Bronchial epithelial cell (primary cell): ENCODE data around the gene TSPAN13. TPM values are rescaled to one million over a fixed set of nuclear protein-coding genes. Genes with fewer than 3 reads are reported as not detected.

Source experiments
- DNase-seq: peaks from one replicate; pipeline ENCODE4 v3.0.0-alpha.2; 2010; ENCODE audit warnings: low read depth
- FAIRE-seq: peaks from 2 replicates; lab custom pipeline; 2011; peaks lifted over from hg19 to GRCh38; lab: Jason Lieb, UNC
- H3K27me3 ChIP-seq: 2 replicates; pipeline ENCODE4 v1.5.1; 2011; ENCODE audit warnings: low read length; ENCODE audit not compliant: control insufficient read depth, insufficient read depth
- H3K36me3 ChIP-seq: 2 replicates; pipeline ENCODE4 v1.5.1; 2011; ENCODE audit warnings: low read length; ENCODE audit not compliant: control insufficient read depth, insufficient read depth
- H3K4me3 ChIP-seq: 2 replicates; pipeline ENCODE4 v1.5.1; 2011; ENCODE audit warnings: mild to moderate bottlenecking, low read depth, low read length, control low read depth
- total RNA-seq: library from RNA; depleted of rRNA; stranded (reverse); fragments of >200 nt; gene quantifications from 2 replicates; pipeline ENCODE4 v1.2.1, GENCODE V29; 2014
- TF ChIP-seq, protein P1 (sequence below): IDR thresholded peaks from 2 replicates; pipeline ENCODE4 v1.5.1; 2011; ENCODE audit warnings: mild to moderate bottlenecking, moderate library complexity, low read length, control low read depth, inconsistent platforms; ENCODE audit not compliant: insufficient read depth, severe bottlenecking

TSPAN13 gene
- 32.6 and 41.6 TPM in 2 replicates for total RNA-seq

- H3K36me3 ChIP-seq: no peaks in the 10 kb centered on the region
- FAIRE-seq (no peak), DNase-seq (peak; percentile 94)
- TF ChIP-seq, protein P1, sequence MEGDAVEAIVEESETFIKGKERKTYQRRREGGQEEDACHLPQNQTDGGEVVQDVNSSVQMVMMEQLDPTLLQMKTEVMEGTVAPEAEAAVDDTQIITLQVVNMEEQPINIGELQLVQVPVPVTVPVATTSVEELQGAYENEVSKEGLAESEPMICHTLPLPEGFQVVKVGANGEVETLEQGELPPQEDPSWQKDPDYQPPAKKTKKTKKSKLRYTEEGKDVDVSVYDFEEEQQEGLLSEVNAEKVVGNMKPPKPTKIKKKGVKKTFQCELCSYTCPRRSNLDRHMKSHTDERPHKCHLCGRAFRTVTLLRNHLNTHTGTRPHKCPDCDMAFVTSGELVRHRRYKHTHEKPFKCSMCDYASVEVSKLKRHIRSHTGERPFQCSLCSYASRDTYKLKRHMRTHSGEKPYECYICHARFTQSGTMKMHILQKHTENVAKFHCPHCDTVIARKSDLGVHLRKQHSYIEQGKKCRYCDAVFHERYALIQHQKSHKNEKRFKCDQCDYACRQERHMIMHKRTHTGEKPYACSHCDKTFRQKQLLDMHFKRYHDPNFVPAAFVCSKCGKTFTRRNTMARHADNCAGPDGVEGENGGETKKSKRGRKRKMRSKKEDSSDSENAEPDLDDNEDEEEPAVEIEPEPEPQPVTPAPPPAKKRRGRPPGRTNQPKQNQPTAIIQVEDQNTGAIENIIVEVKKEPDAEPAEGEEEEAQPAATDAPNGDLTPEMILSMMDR: no peak
- no peaks in the 10 kb centered on the region for H3K27me3 ChIP-seq
- H3K4me3 ChIP-seq: peak within 1 kb of the TSS; percentile 89
Measured at GRCh38 chr7:16753102-16753931, at the start of gene TSPAN13. Gene TSPAN13, plus strand, starts transcription at chr7:16753755. Its CDS starts 213 bp downstream, at chr7:16753968.

DNA sequence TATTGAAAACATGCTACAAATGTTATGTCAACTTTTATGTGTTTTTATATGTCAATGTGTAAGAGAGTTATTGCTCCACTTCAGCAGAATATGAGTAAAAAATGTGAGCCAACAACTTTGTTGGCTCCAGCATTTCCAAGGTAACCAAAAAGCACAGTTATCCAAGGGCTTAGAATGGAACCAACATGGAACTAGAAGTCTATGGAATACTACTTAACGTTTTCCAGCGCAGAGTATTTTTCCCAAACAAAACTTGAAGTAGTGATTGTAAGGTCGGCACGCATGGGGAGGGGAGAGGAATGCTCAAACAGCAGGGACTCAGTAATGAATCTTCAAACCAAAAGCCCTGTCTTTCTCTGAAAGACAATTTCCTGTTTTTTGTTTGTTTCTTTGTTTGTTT is 45.0 kb upstream of the TSPAN13 start:
- FAIRE-seq (no peak), DNase-seq (no peak)
- Histone ChIP-seq H3K4me3 (no peak overlapping the region), H3K27me3 (no peaks in the 10 kb centered on the region), H3K36me3 (peaks cover 7% of the 10 kb centered on the region)
- TF ChIP-seq, protein P1: no peak

DNA sequence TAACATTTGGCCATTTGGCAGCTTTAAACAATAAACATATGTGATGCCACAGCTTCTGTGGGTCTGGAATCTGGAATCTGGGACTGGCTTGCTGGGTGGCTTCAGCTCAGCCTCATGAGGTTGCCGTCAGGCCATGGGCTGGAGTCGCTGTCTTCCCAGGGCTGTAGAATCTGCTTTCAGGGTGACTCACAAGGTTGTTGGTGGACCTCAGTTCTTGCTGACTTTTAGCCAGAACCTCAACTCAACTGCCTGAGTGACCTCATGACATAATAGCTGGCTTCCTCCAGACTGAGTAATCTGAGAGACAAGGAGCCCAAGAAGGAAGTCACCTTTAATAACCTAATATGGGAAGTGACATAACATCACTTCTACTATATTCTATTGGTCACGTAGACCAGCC is 44.6 kb upstream of the TSPAN13 start:
- Histone ChIP-seq H3K36me3 (peaks cover 7% of the 10 kb centered on the region), H3K27me3 (no peaks in the 10 kb centered on the region), H3K4me3 (no peak overlapping the region)
- DNase-seq: peak; percentile 80
- TF ChIP-seq, protein P1: no peak
- FAIRE-seq: no peak

DNA sequence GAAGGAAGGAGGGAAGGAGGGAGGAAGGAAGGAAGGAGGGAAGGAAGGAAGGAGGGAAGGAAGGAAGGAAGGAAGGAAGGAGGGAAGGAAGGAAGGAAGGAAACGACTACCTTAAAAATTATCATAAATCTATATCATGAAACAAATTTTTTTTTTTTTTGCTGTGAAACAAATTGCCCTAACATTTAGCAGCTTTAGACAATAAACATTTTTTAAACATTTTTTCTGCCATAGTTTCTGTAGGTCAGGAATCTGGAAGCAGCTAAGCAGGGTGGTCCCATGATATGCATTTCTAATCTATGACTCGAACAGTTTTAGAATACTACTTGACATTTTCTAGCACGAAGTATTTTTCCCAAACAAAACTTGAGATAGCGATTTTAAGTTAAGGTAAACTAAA is 42.9 kb upstream of the TSPAN13 start:
- DNase-seq: no peak
- no peak for FAIRE-seq
- no peak overlapping the region for H3K4me3 ChIP-seq
- peaks cover 4% of the 10 kb centered on the region for H3K36me3 ChIP-seq
- no peaks in the 10 kb centered on the region for H3K27me3 ChIP-seq
- TF ChIP-seq, protein P1: no peak

- FAIRE-seq (no peak), DNase-seq (peak; percentile 74)
- no peak overlapping the region for H3K4me3 ChIP-seq
Measured at GRCh38 chr7:16711730-16712129, 41.8 kb upstream of the TSPAN13 start.

More at GRCh38 chr7:16711730-16712129, 41.8 kb upstream of the TSPAN13 start:
- TF ChIP-seq, protein P1: no peak
- H3K27me3 ChIP-seq: no peaks in the 10 kb centered on the region
- H3K36me3 ChIP-seq: no peaks in the 10 kb centered on the region
